OCI-LY7 (cell line): ENCODE measurements around the gene CFAP57. TPM values are rescaled to one million over a fixed set of nuclear protein-coding genes. Genes with fewer than 3 reads are reported as not detected.

Experiments
- BruUV-seq: library from RNA; stranded (reverse); fragments of 400-500 nt; replicated peaks from 2 replicates; lab custom pipeline; 2021; lab: Mats Ljungman, UMichigan
- CTCF ChIA-PET: fragments of 300-600 bp; sonication (Branson Sonifier 250); formaldehyde crosslinking; loops from one replicate; lab custom pipeline; 2022; ENCODE audit warnings: antibody characterized with exemption; ENCODE audit not compliant: unreplicated experiment; lab: Charles Lee
- POLR2A ChIA-PET: fragments of 300-600 bp; sonication (Branson Sonifier 250); formaldehyde crosslinking; loops from one replicate; lab custom pipeline; 2022; ENCODE audit warnings: antibody characterized with exemption; lab: Charles Lee
- DNase-seq: peaks from one replicate; pipeline ENCODE4 v3.0.0-alpha.2; 2015; ENCODE audit warnings: low spot score
- H2AFZ ChIP-seq: fragments of 200-600 bp; sonication (generic), shearing (Covaris generic); 2 replicates; pipeline ENCODE4 v1.6.1; 2014; ENCODE audit warnings: mild to moderate bottlenecking, antibody characterized with exemption, low read length, moderate library complexity
- H3K27ac ChIP-seq: fragments of 200-600 bp; sonication (generic); 2 replicates; pipeline ENCODE4 v1.5.1; 2014; ENCODE audit warnings: mixed run types, low read depth, mild to moderate bottlenecking, moderate library complexity, low read length, inconsistent platforms; ENCODE audit not compliant: poor library complexity, severe bottlenecking
- H3K36me3 ChIP-seq: fragments of 200-600 bp; sonication (generic); 2 replicates; pipeline ENCODE4 v1.6.1; 2014; ENCODE audit warnings: mild to moderate bottlenecking, antibody characterized with exemption, low read length, moderate library complexity, mixed read lengths; ENCODE audit not compliant: insufficient read depth
- H3K4me1 ChIP-seq: fragments of 200-600 bp; sonication (generic); 2 replicates; pipeline ENCODE4 v1.5.1; 2014; ENCODE audit warnings: mild to moderate bottlenecking, low read length; ENCODE audit not compliant: insufficient read depth, poor library complexity, severe bottlenecking
- H3K4me2 ChIP-seq: fragments of 200-600 bp; sonication (generic); 2 replicates; pipeline ENCODE4 v1.6.1; 2014; ENCODE audit warnings: mild to moderate bottlenecking, low read length
- H3K4me3 ChIP-seq: fragments of 200-600 bp; sonication (generic); 2 replicates; pipeline ENCODE4 v1.5.1; 2014; ENCODE audit warnings: mild to moderate bottlenecking, low read depth, low read length; ENCODE audit not compliant: poor library complexity, severe bottlenecking
- H3K79me2 ChIP-seq: fragments of 200-600 bp; sonication (generic); 2 replicates; pipeline ENCODE4 v1.6.1; 2016; ENCODE audit warnings: low read depth, mild to moderate bottlenecking, low read length, moderate library complexity, mixed read lengths; ENCODE audit not compliant: insufficient read depth
- H3K9me2 ChIP-seq: fragments of 200-600 bp; sonication (generic); 2 replicates; pipeline ENCODE4 v1.6.1; 2016; ENCODE audit warnings: mild to moderate bottlenecking, low read length, mixed read lengths; ENCODE audit not compliant: insufficient read depth
- H3K9me3 ChIP-seq: fragments of 200-600 bp; sonication (generic); 2 replicates; pipeline ENCODE4 v1.6.1; 2014; ENCODE audit warnings: mild to moderate bottlenecking, mixed run types, low read length, mixed read lengths
- H4K20me1 ChIP-seq: fragments of 200-600 bp; sonication (generic); 2 replicates; pipeline ENCODE4 v1.6.1; 2014; ENCODE audit warnings: mild to moderate bottlenecking, antibody characterized with exemption, low read length, moderate library complexity, mixed read lengths; ENCODE audit not compliant: insufficient read depth
- EZH2phosphoT487 ChIP-seq: fragments of 200-600 bp; sonication (generic); IDR thresholded peaks from 2 replicates; pipeline ENCODE4 v1.6.1; 2018; ENCODE audit warnings: low read depth, borderline replicate concordance, mild to moderate bottlenecking, mixed run types, antibody characterized with exemption, low read length, moderate library complexity, mixed read lengths
- intact Hi-C: fragments of 100-400 bp; cut with micrococcal nuclease; formaldehyde crosslinking; loops from one replicate; pipeline ENCODE4 v1.10.0; 2022; ENCODE audit not compliant: unreplicated experiment
- total RNA-seq, 2 experiments: library from RNA; depleted of rRNA in 1 of 2; stranded (reverse); fragments of >200 nt in 1 of 2; shearing (Covaris generic) in 1 of 2; gene quantifications; 2 replicates each; pipeline ENCODE4 v1.2.3, GENCODE V29; 2014 to 2022
- TF ChIP-seq, protein P1 (sequence below): fragments of 200-600 bp; sonication (generic); conservative IDR thresholded peaks from 2 replicates; pipeline ENCODE4 v1.5.1; 2014; ENCODE audit warnings: mild to moderate bottlenecking, antibody characterized with exemption, low read length, moderate library complexity, mixed read lengths

CFAP57 gene
- total RNA-seq, 2 experiments from 2014 or later, result 0.17 TPM; not detected in 1

DNA sequence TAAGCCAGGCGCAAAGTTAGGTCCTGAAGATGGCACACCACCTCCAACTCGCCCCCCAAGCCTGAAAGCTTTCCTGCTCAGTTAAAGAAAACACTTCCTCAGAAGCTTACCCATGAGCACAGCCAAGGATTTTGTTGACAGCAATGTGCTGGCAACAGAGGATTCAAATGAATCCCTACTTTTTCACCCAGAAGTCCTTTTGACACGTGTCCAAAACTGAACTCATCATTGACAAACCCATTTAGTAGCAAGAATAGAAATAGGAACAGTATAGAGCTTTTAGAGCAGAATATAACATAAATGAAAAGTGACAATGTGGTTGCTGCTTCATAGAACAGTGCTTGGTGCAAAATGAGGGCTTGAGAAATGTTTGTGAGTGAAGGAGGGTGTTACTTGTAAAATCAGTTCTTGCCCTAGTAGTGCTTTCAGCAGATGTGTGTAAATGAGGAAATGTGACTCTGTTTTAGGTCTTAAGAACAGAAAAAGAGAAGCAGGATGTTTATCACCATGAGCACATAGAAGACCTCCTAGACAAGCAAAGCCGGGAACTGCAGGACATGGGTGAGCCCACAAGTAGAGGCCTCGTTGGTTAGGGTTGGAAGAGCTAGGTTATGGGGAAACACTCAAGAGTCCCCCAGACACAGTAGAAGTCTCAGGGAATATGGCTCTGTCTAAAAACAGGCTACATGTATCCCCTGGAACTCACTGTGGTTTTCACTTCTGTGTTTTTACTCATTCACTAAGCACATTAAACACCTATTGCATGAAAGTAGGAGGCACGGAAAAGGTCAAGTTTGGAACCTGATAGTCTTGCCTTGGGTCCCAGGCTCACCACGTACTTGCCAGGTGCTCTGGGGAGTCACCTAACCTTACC lies 49.0 kb downstream of the CFAP57 start:
- no peaks in the 10 kb centered on the region for H4K20me1 ChIP-seq
- peak overlapping the region; percentile 99 for H2AFZ ChIP-seq
- POLR2A ChIA-PET, result interaction anchor here (0.5 to 2.4 kb wide), 5 partner anchors 15 to 883 kb away, joined by 3 to 6 read pairs (median 3); partner anchors contain the start of gene KDM4A
- peak overlapping the region; percentile 18 for H3K4me3 ChIP-seq
- no peaks in the 10 kb centered on the region for H3K36me3 ChIP-seq
- H3K27ac ChIP-seq, result peak overlapping the region; percentile 73
- H3K9me3 ChIP-seq, result no peaks in the 10 kb centered on the region
- H3K4me2 ChIP-seq, result peak overlapping the region; percentile 60
- CTCF ChIA-PET, result interaction anchor here (0.6 kb wide), 1 partner anchor 214 kb away, joined by 3 read pairs; no protein-coding TSS in a partner anchor
- no peak for TF ChIP-seq EZH2phosphoT487
- TF ChIP-seq, protein P1, sequence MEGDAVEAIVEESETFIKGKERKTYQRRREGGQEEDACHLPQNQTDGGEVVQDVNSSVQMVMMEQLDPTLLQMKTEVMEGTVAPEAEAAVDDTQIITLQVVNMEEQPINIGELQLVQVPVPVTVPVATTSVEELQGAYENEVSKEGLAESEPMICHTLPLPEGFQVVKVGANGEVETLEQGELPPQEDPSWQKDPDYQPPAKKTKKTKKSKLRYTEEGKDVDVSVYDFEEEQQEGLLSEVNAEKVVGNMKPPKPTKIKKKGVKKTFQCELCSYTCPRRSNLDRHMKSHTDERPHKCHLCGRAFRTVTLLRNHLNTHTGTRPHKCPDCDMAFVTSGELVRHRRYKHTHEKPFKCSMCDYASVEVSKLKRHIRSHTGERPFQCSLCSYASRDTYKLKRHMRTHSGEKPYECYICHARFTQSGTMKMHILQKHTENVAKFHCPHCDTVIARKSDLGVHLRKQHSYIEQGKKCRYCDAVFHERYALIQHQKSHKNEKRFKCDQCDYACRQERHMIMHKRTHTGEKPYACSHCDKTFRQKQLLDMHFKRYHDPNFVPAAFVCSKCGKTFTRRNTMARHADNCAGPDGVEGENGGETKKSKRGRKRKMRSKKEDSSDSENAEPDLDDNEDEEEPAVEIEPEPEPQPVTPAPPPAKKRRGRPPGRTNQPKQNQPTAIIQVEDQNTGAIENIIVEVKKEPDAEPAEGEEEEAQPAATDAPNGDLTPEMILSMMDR, result no peak
- no peaks in the 10 kb centered on the region for H3K9me2 ChIP-seq
- DNase-seq, result peak; percentile 84
- intact Hi-C loops, result loop anchor here (10.0 kb wide), 1 partner anchor 434 kb away; the partner anchor contains the start of gene KDM4A
- H3K4me1 ChIP-seq, result peaks cover 23% of the 10 kb centered on the region
- H3K79me2 ChIP-seq, result no peaks in the 10 kb centered on the region
- no TSS peak for BruUV-seq

DNA sequence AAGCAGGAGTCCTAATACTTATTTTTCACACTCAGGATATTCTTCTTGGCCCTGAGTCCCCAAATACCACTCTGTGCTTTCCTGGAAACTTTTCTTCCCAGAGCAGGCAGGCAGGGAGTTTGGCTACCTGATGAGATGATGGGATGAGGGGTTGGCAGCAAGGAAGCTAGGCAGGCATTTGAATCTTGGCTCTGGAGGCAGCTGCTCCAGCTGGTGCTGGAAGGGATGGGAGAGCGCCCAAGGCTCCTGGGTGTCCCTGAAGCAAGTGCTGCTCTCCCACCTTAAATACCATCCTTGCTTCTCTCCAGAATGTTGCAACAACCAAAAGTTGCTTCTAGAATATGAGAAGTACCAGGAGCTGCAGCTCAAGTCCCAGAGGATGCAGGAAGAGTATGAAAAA lies 49.7 kb downstream of the CFAP57 start:
- H3K4me3 ChIP-seq, result peak overlapping the region; percentile 18
- no peaks in the 10 kb centered on the region for H3K9me3 ChIP-seq
- peak overlapping the region; percentile 99 for H2AFZ ChIP-seq
- TF ChIP-seq, protein P1, result no peak
- TF ChIP-seq EZH2phosphoT487, result no peak
- CTCF ChIA-PET, result no interaction called here
- peaks cover 23% of the 10 kb centered on the region for H3K4me1 ChIP-seq
- peak overlapping the region; percentile 73 for H3K27ac ChIP-seq
- peak overlapping the region; percentile 60 for H3K4me2 ChIP-seq
- no peak for DNase-seq
- POLR2A ChIA-PET, result interaction anchor here (0.5 to 2.4 kb wide), 4 partner anchors 16 to 883 kb away, joined by 3 to 6 read pairs (median 3); partner anchors contain the start of gene KDM4A
- no peaks in the 10 kb centered on the region for H3K9me2 ChIP-seq
- H3K36me3 ChIP-seq, result no peaks in the 10 kb centered on the region
- BruUV-seq, result no TSS peak
- no peaks in the 10 kb centered on the region for H3K79me2 ChIP-seq
- H4K20me1 ChIP-seq, result no peaks in the 10 kb centered on the region
- intact Hi-C loops, result loop anchor here (10.0 kb wide), 1 partner anchor 433 kb away; the partner anchor contains the start of gene KDM4A
